SK-N-SH (cell line): ENCODE measurements around the gene LRRFIP2. TPM values are rescaled to one million over a fixed set of nuclear protein-coding genes. Genes with fewer than 3 reads are reported as not detected.

Experiments
- CTCF ChIA-PET: fragments of 300-600, 350-600 bp; formaldehyde crosslinking; extraction: SDS; loops from one replicate; lab custom pipeline; 2021; lab: Yijun Ruan, JAX
- POLR2A ChIA-PET: fragments of 350-600 bp; sonication (Branson Sonifier 250); formaldehyde crosslinking; extraction: SDS; loops from one replicate; lab custom pipeline; 2020; ENCODE audit warnings: antibody characterized with exemption, inconsistent platforms; lab: Yijun Ruan, JAX
- DNase-seq: peaks from one replicate; pipeline ENCODE4 v3.0.0; 2012
- H2AFZ ChIP-seq: fragments of 200-600 bp; sonication (generic); 2 replicates; pipeline ENCODE4 v1.8.1; 2016; ENCODE audit warnings: antibody characterized with exemption, mild to moderate bottlenecking, low read depth
- H3F3A ChIP-seq: fragments of 200-600 bp; sonication (generic); replicated peaks from 2 replicates; pipeline ENCODE3; 2016; ENCODE audit warnings: antibody characterized with exemption, mild to moderate bottlenecking; ENCODE audit not compliant: insufficient read depth
- H3K27ac ChIP-seq, 2 experiments: fragments of 200-500 bp in 1 of 2; fragments of 200-600 bp in 1 of 2; sonication (Bioruptor generic) in 1 of 2; sonication (generic), shearing (Covaris generic) in 1 of 2; 2 replicates each; pipeline versions ENCODE4 v1.5.1 to v1.6.1; 2014 to 2016; ENCODE audit warnings: low read depth in 2 of 2, inconsistent platforms in 1 of 2, low read length in 1 of 2, mild to moderate bottlenecking in 1 of 2, mixed read lengths in 1 of 2
- H3K27me3 ChIP-seq: fragments of 200-600 bp; sonication (generic), shearing (Covaris generic); 2 replicates; pipeline ENCODE4 v1.6.1; 2016; ENCODE audit warnings: mixed run types; ENCODE audit not compliant: insufficient read depth
- H3K36me3 ChIP-seq, 2 experiments: fragments of 200-500 bp in 1 of 2; fragments of 200-600 bp in 1 of 2; sonication (Bioruptor generic) in 1 of 2; sonication (generic) in 1 of 2; replicated peaks in 1 of 2; 2 replicates each; pipeline versions ENCODE3 to v1.5.1; 2014 to 2016; ENCODE audit warnings: low read length in 1 of 2, mild to moderate bottlenecking in 1 of 2; ENCODE audit not compliant: insufficient read depth in 2 of 2, control insufficient read depth in 1 of 2
- H3K4me1 ChIP-seq, 2 experiments: fragments of 200-500 bp in 1 of 2; fragments of 200-600 bp in 1 of 2; sonication (Bioruptor generic) in 1 of 2; sonication (generic), shearing (Covaris generic) in 1 of 2; 2 replicates each; pipeline versions ENCODE4 v1.5.1 to v1.6.1; 2014 to 2016; ENCODE audit warnings: low read depth in 1 of 2, low read length in 1 of 2, mixed run types in 1 of 2; ENCODE audit not compliant: insufficient read depth in 2 of 2, control insufficient read depth in 1 of 2
- H3K4me2 ChIP-seq: fragments of 200-600 bp; sonication (generic), shearing (Covaris generic); 2 replicates; pipeline ENCODE4 v1.6.1; 2017; ENCODE audit warnings: mixed run types
- H3K4me3 ChIP-seq, 2 experiments: fragments of 200-500 bp in 1 of 2; fragments of 200-600 bp in 1 of 2; sonication (Bioruptor generic) in 1 of 2; sonication (generic), shearing (Covaris generic) in 1 of 2; 2 replicates each; pipeline versions ENCODE4 v1.5.1 to v1.8.1; 2014 to 2016; ENCODE audit warnings: low read depth in 2 of 2, inconsistent platforms in 1 of 2, low read length in 1 of 2, mild to moderate bottlenecking in 1 of 2, mixed read lengths in 1 of 2, moderate library complexity in 1 of 2
- H3K79me2 ChIP-seq: fragments of 200-600 bp; sonication (generic); 2 replicates; pipeline ENCODE4 v1.8.1; 2017; ENCODE audit warnings: mild to moderate bottlenecking; ENCODE audit not compliant: insufficient read depth
- H3K9ac ChIP-seq: fragments of 200-600 bp; sonication (generic); 2 replicates; pipeline ENCODE4 v1.6.1; 2017; ENCODE audit warnings: mixed run types
- H3K9me2 ChIP-seq: fragments of 200-600 bp; sonication (generic); 2 replicates; pipeline ENCODE4 v1.6.1; 2017; ENCODE audit warnings: mixed run types
- H3K9me3 ChIP-seq: fragments of 200-600 bp; sonication (generic); 2 replicates; pipeline ENCODE4 v1.6.1; 2017; ENCODE audit warnings: mixed run types, mild to moderate bottlenecking, moderate library complexity
- H4K20me1 ChIP-seq: fragments of 200-600 bp; sonication (generic); 2 replicates; pipeline ENCODE4 v1.6.1; 2017; ENCODE audit warnings: mild to moderate bottlenecking, mixed run types; ENCODE audit not compliant: insufficient read depth
- CHD2 ChIP-seq: fragments of 150-350 bp; IDR thresholded peaks from 2 replicates; pipeline ENCODE4 v1.6.1; 2018; ENCODE audit warnings: low read length; ENCODE audit not compliant: partially characterized antibody
- EP300 ChIP-seq, 2 experiments: IDR thresholded peaks; 2 replicates each; pipeline versions ENCODE4 v1.4.0 to v1.6.1; 2012; ENCODE audit warnings: borderline replicate concordance in 1 of 2, low read depth in 1 of 2, low read length in 1 of 2
- EZH2phosphoT487 ChIP-seq: fragments of 200-600 bp; sonication (generic); IDR thresholded peaks from 2 replicates; pipeline ENCODE4 v1.6.1; 2017; ENCODE audit warnings: low read depth, mixed run types, mild to moderate bottlenecking, antibody characterized with exemption, moderate library complexity, borderline replicate concordance
- FOSL2 ChIP-seq: IDR thresholded peaks from 2 replicates; pipeline ENCODE4 v1.4.0; 2012; ENCODE audit warnings: low read depth, mild to moderate bottlenecking, moderate library complexity, borderline replicate concordance
- GABPA ChIP-seq: IDR thresholded peaks from 2 replicates; pipeline ENCODE4 v1.4.0; 2012; ENCODE audit warnings: low read depth, mild to moderate bottlenecking
- MEF2A ChIP-seq: IDR thresholded peaks from 2 replicates; pipeline ENCODE4 v1.4.0; 2012; ENCODE audit warnings: low read depth, borderline replicate concordance
- MXI1 ChIP-seq: IDR thresholded peaks from 2 replicates; pipeline ENCODE4 v1.6.1; 2012; ENCODE audit warnings: mild to moderate bottlenecking, low read depth, low read length, improper control_type of control experiment
- PBX3 ChIP-seq: IDR thresholded peaks from 2 replicates; pipeline ENCODE4; 2012
- RAD21 ChIP-seq: IDR thresholded peaks from 2 replicates; pipeline ENCODE4 v1.6.1; 2012; ENCODE audit warnings: mild to moderate bottlenecking, low read length
- RCOR1 ChIP-seq: fragments of 150-350 bp; IDR thresholded peaks from 2 replicates; pipeline ENCODE4 v1.6.1; 2017; ENCODE audit warnings: antibody characterized with exemption, low read length
- RFX5 ChIP-seq: IDR thresholded peaks from 2 replicates; pipeline ENCODE4 v1.6.1; 2012; ENCODE audit warnings: mild to moderate bottlenecking, improper control_type of control experiment, low read length
- SMC3 ChIP-seq: IDR thresholded peaks from 2 replicates; pipeline ENCODE4 v1.6.1; 2012; ENCODE audit warnings: low read depth, low read length, improper control_type of control experiment
- TAF1 ChIP-seq: IDR thresholded peaks from 2 replicates; pipeline ENCODE4 v1.6.1; 2012; ENCODE audit warnings: low read depth, mild to moderate bottlenecking, low read length, moderate library complexity, borderline replicate concordance
- TCF12 ChIP-seq: IDR thresholded peaks from 2 replicates; pipeline ENCODE4 v1.4.0; 2012
- YY1 ChIP-seq: IDR thresholded peaks from 2 replicates; pipeline ENCODE4 v1.4.0; 2012; ENCODE audit warnings: low read depth, mild to moderate bottlenecking
- WGBS: methylation state at CpG from one replicate; pipeline ENCODE4 v1.1.6; 2017; ENCODE audit warnings: low lambda C conversion rate; 5-methylcytosine and 5-hydroxymethylcytosine counted together
- polyA plus RNA-seq, 3 experiments: library from polyadenylated mRNA; depleted of rRNA; stranded (reverse); fragments of >200 nt; gene quantifications; 2 replicates each; pipeline ENCODE4 v1.2.3, GENCODE V29; 2012
- TF ChIP-seq, protein P1 (sequence below): IDR thresholded peaks from 2 replicates; pipeline ENCODE4 v1.6.1; 2012; ENCODE audit warnings: mild to moderate bottlenecking, low read depth, low read length, moderate library complexity

Gene LRRFIP2
- polyA plus RNA-seq, 1 of the 3 experiments (the other 2 are of a cell fraction) = 27.2 TPM

DNA sequence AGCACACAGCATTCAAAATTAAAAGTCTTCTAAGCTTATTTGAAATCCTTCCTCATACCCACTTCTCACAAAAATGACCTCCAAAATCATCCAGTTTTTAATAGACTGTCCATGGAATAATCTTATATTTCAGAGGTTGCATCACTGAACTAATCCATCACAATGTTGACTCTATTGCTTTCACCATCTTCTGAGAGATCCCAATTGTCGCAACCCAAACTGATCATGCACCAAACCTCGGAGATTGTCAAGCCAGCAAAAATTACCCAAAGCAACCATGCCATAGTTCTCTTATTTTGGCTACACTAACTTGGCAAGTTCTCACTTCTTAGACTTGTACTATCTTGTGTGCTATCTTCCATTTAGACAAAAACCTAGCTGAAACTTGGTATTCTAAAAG lies 75.5 kb downstream of the LRRFIP2 start:
- Histone ChIP-seq H2AFZ (no peak overlapping the region), H3K36me3 (peaks cover 0 to 26% of the 10 kb centered on the region in 2 experiments), H3K79me2 (peaks cover 63% of the 10 kb centered on the region), H3K9me3 (no peaks in the 10 kb centered on the region), H3K9ac (no peak overlapping the region), H3K27ac (peak overlapping the region in 1 of 2 experiments; percentile 98; a peak in 1 of 4 replicates), H3K9me2 (no peaks in the 10 kb centered on the region), H4K20me1 (no peaks in the 10 kb centered on the region), H3K4me2 (no peak overlapping the region), H3F3A (peaks cover 57% of the 10 kb centered on the region), H3K4me1 (peaks cover 0 to 34% of the 10 kb centered on the region in 2 experiments; a peak in 3 of 4 replicates), H3K27me3 (no peaks in the 10 kb centered on the region), H3K4me3 (no peak overlapping the region)
- DNase-seq = no peak
- POLR2A ChIA-PET = no interaction called here
- WGBS = 97% methylated on average over 2 of the region's 2 CpGs
- TF ChIP-seq TAF1 = no peak
- CTCF ChIA-PET = no interaction called here

GRCh38 chr3:37097776-37098175 lies 76.6 kb downstream of the LRRFIP2 start:
- H2AFZ ChIP-seq = no peak overlapping the region
- POLR2A ChIA-PET = no interaction called here
- H3F3A ChIP-seq = peaks cover 59% of the 10 kb centered on the region
- no peaks in the 10 kb centered on the region for H3K9me3 ChIP-seq
- H3K4me3 ChIP-seq = no peak overlapping the region
- peaks cover 0 to 42% of the 10 kb centered on the region in 2 experiments; a peak in 3 of 4 replicates for H3K4me1 ChIP-seq
- no peaks in the 10 kb centered on the region for H4K20me1 ChIP-seq
- H3K9ac ChIP-seq = peak overlapping the region; percentile 55; the same call in 1 of the 2 replicates
- TF ChIP-seq RFX5 (no peak), MEF2A (no peak), TCF12 (peak; percentile 39; the same call in 1 of the 2 replicates)
- TF ChIP-seq, all 33 proteins: peak for 1
- Histone ChIP-seq H3K27ac (peak overlapping the region; percentile 47 to 98; a peak in 3 of 4 replicates), H3K27me3 (no peaks in the 10 kb centered on the region), H3K9me2 (no peaks in the 10 kb centered on the region), H3K79me2 (peaks cover 62% of the 10 kb centered on the region; the same call in 1 of the 2 replicates), H3K4me2 (no peak overlapping the region), H3K36me3 (peaks cover 0 to 28% of the 10 kb centered on the region in 2 experiments)
- CTCF ChIA-PET = interaction anchor here (1.0 kb wide), 1 partner anchor 73 kb away, joined by 3 read pairs; no protein-coding TSS in a partner anchor
- DNase-seq = no peak

DNA sequence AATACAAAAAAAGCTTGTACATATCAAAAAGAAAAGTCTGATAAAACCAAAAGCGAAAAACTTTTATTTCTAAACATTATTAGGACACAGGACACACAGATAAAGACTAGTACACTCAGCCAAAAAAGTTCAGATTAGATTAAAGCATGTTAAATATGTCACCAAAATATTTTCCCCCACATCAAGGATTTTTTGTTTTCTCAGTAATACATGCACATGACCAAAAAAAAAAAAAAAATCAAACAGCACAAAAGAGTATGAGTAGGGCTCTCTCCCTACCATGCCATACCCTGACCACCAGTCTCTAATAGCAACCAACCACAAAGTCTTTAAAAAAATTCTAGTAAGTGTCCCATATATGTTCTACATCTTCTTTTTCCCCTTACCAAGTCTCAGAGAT lies 77.4 kb downstream of the LRRFIP2 start:
- WGBS = 86% methylated on average over 1 of the region's 1 CpG
- Histone ChIP-seq H3K4me3 (no peak overlapping the region; a peak in 1 of 4 replicates), H4K20me1 (no peaks in the 10 kb centered on the region), H3K4me2 (peak overlapping the region; percentile 39; the same call in 1 of the 2 replicates), H3K27me3 (no peaks in the 10 kb centered on the region), H3K36me3 (peaks cover 0 to 32% of the 10 kb centered on the region in 2 experiments), H2AFZ (no peak overlapping the region), H3K27ac (peak overlapping the region; percentile 73 to 98; a peak in 3 of 4 replicates), H3F3A (peaks cover 59% of the 10 kb centered on the region), H3K79me2 (peaks cover 60% of the 10 kb centered on the region; the same call in 1 of the 2 replicates), H3K9me3 (no peaks in the 10 kb centered on the region), H3K4me1 (peaks cover 0 to 42% of the 10 kb centered on the region in 2 experiments; a peak in 3 of 4 replicates), H3K9ac (peak overlapping the region; percentile 55; the same call in 1 of the 2 replicates), H3K9me2 (no peaks in the 10 kb centered on the region)
- DNase-seq = no peak
- ChIA-PET POLR2A (no interaction called here), CTCF (interaction anchor here (1.0 kb wide), 1 partner anchor 73 kb away, joined by 3 read pairs; no protein-coding TSS in a partner anchor)
- TF ChIP-seq PBX3 (no peak), FOSL2 (no peak), EP300 (IDR thresholded peaks at IDR 0.05; ENCODE audit: borderline replicate concordance in 1 of 2, low read depth in 1 of 2, low read length in 1 of 2) (no peak), GABPA (no peak), MXI1 (no peak), RFX5 (no peak), YY1 (no peak), EZH2phosphoT487 (no peak), RCOR1 (no peak), RAD21 (no peak), SMC3 (no peak), CHD2 (no peak)
- TF ChIP-seq, protein P1, sequence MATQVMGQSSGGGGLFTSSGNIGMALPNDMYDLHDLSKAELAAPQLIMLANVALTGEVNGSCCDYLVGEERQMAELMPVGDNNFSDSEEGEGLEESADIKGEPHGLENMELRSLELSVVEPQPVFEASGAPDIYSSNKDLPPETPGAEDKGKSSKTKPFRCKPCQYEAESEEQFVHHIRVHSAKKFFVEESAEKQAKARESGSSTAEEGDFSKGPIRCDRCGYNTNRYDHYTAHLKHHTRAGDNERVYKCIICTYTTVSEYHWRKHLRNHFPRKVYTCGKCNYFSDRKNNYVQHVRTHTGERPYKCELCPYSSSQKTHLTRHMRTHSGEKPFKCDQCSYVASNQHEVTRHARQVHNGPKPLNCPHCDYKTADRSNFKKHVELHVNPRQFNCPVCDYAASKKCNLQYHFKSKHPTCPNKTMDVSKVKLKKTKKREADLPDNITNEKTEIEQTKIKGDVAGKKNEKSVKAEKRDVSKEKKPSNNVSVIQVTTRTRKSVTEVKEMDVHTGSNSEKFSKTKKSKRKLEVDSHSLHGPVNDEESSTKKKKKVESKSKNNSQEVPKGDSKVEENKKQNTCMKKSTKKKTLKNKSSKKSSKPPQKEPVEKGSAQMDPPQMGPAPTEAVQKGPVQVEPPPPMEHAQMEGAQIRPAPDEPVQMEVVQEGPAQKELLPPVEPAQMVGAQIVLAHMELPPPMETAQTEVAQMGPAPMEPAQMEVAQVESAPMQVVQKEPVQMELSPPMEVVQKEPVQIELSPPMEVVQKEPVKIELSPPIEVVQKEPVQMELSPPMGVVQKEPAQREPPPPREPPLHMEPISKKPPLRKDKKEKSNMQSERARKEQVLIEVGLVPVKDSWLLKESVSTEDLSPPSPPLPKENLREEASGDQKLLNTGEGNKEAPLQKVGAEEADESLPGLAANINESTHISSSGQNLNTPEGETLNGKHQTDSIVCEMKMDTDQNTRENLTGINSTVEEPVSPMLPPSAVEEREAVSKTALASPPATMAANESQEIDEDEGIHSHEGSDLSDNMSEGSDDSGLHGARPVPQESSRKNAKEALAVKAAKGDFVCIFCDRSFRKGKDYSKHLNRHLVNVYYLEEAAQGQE = no peak
